SU-DHL-6 (cell line): Measurements from ENCODE around the gene AKR1C8.
"Not testable (repeated sequence)": the region's sequence is repeated elsewhere in the genome, so short reads cannot be mapped to it uniquely, and the experiment has no call there.

Experiments
- H2AFZ ChIP-seq: fragments of 200-600 bp; sonication (generic); 2 replicates; pipeline ENCODE4 v1.6.1; 2014; ENCODE audit warnings: low read depth, mild to moderate bottlenecking, moderate library complexity, mixed read lengths, antibody characterized with exemption, low read length; ENCODE audit not compliant: severe bottlenecking
- H3F3A ChIP-seq: fragments of 200-600 bp; shearing (Covaris generic); 2 replicates; pipeline ENCODE4 v1.6.0; 2016; ENCODE audit warnings: antibody characterized with exemption, mild to moderate bottlenecking; ENCODE audit not compliant: insufficient read depth
- H3K27ac ChIP-seq: fragments of 200-600 bp; sonication (generic); 2 replicates; pipeline ENCODE4 v1.5.1; 2016; ENCODE audit warnings: low read depth, mild to moderate bottlenecking, low read length, moderate library complexity, mixed read lengths
- H3K27me3 ChIP-seq: fragments of 200-600 bp; sonication (generic), shearing (Covaris generic); 2 replicates; pipeline ENCODE4 v1.6.0; 2014; ENCODE audit warnings: mild to moderate bottlenecking, low read length
- H3K36me3 ChIP-seq: fragments of 200-600 bp; sonication (generic); 2 replicates; pipeline ENCODE4 v1.6.1; 2014; ENCODE audit warnings: mild to moderate bottlenecking, low read length, mixed read lengths
- H3K4me2 ChIP-seq: fragments of 300-600, 200-600 bp; shearing (Covaris generic), sonication (generic); 2 replicates; pipeline ENCODE4 v1.6.0; 2014; ENCODE audit warnings: low read length, low read depth, mild to moderate bottlenecking; ENCODE audit not compliant: poor library complexity, severe bottlenecking
- H3K4me3 ChIP-seq: fragments of 200-600 bp; sonication (generic); 2 replicates; pipeline ENCODE4 v1.5.1; 2014; ENCODE audit warnings: antibody characterized with exemption, low read length, mild to moderate bottlenecking, mixed read lengths; ENCODE audit not compliant: insufficient read depth, poor library complexity, severe bottlenecking
- H3K79me2 ChIP-seq: fragments of 200-600 bp; sonication (generic); 2 replicates; pipeline ENCODE4 v1.6.1; 2014; ENCODE audit warnings: mild to moderate bottlenecking, low read length, moderate library complexity; ENCODE audit not compliant: insufficient read depth
- H3K9ac ChIP-seq: fragments of 200-600 bp; sonication (generic); 2 replicates; pipeline ENCODE4 v1.7.0; 2014; ENCODE audit warnings: mild to moderate bottlenecking, low read length
- H3K9me2 ChIP-seq: fragments of 200-600 bp; sonication (generic); replicated peaks from 2 replicates; pipeline ENCODE4 v1.6.1; 2014; ENCODE audit warnings: low read length; ENCODE audit not compliant: insufficient read depth
- H3K9me3 ChIP-seq: fragments of 200-600 bp; sonication (generic); 2 replicates; pipeline ENCODE4 v1.6.1; 2014; ENCODE audit warnings: low read length, mixed read lengths; ENCODE audit not compliant: insufficient read depth
- H4K20me1 ChIP-seq: fragments of 200-600 bp; sonication (generic); 2 replicates; pipeline ENCODE4 v1.6.1; 2014; ENCODE audit warnings: low read depth, mild to moderate bottlenecking, antibody characterized with exemption, low read length, moderate library complexity, mixed read lengths
- CTCF ChIP-seq: fragments of 200-600 bp; sonication (generic); IDR thresholded peaks from one replicate; pipeline ENCODE4 v1.5.1; 2017; ENCODE audit warnings: antibody characterized with exemption, mild to moderate bottlenecking, low read length, moderate library complexity; ENCODE audit not compliant: insufficient read depth, poor library complexity, severe bottlenecking
- EZH2phosphoT487 ChIP-seq: fragments of 200-600 bp; sonication (generic), shearing (Covaris generic); conservative IDR thresholded peaks from 2 replicates; pipeline ENCODE4 v1.6.1; 2018; ENCODE audit warnings: mild to moderate bottlenecking, antibody characterized with exemption, low read length, moderate library complexity, mixed read lengths

Gene AKR1C8

GRCh38 chr10:5187867-5188266, 2.9 kb upstream of the AKR1C8 start:
- H3K4me2 ChIP-seq: no peak overlapping the region
- no peaks in the 10 kb centered on the region for H3K79me2 ChIP-seq
- no peak for TF ChIP-seq EZH2phosphoT487
- no peak for TF ChIP-seq CTCF
- H3K27ac ChIP-seq: no peak overlapping the region
- H3K27me3 ChIP-seq: no peaks in the 10 kb centered on the region
- H3K9ac ChIP-seq: no peak overlapping the region
- no peaks in the 10 kb centered on the region for H3K9me2 ChIP-seq
- no peaks in the 10 kb centered on the region for H4K20me1 ChIP-seq
- H3F3A ChIP-seq: no peaks in the 10 kb centered on the region
- no peaks in the 10 kb centered on the region for H3K9me3 ChIP-seq
- no peak overlapping the region for H2AFZ ChIP-seq
- H3K36me3 ChIP-seq: no peaks in the 10 kb centered on the region
- no peak overlapping the region for H3K4me3 ChIP-seq

- Histone ChIP-seq H2AFZ (no peak overlapping the region), H3K27ac (no peak overlapping the region), H3K4me3 (no peak overlapping the region), H3F3A (no peaks in the 10 kb centered on the region), H3K9ac (no peak overlapping the region), H3K79me2 (no peaks in the 10 kb centered on the region), H3K36me3 (no peaks in the 10 kb centered on the region), H3K9me3 (no peaks in the 10 kb centered on the region), H4K20me1 (no peaks in the 10 kb centered on the region), H3K4me2 (no peak overlapping the region), H3K27me3 (no peaks in the 10 kb centered on the region), H3K9me2 (no peaks in the 10 kb centered on the region)
- TF ChIP-seq CTCF: no peak
- no peak for TF ChIP-seq EZH2phosphoT487
Observed at GRCh38 chr10:5183923-5184322, 1.0 kb downstream of the AKR1C8 start.

- not testable (repeated sequence) for H3K4me2 ChIP-seq, H3K27ac ChIP-seq, H3K36me3 ChIP-seq, H3K79me2 ChIP-seq, H3K9me3 ChIP-seq, H2AFZ ChIP-seq, H3K9me2 ChIP-seq, H3K4me3 ChIP-seq, H4K20me1 ChIP-seq, H3F3A ChIP-seq, H3K9ac ChIP-seq, H3K27me3 ChIP-seq
Observed at GRCh38 chr10:5180503-5180902, 4.4 kb downstream of the AKR1C8 start.

GRCh38 chr10:5175581-5175980, 9.4 kb downstream of the AKR1C8 start:
- not testable (repeated sequence) for H3K79me2 ChIP-seq, H3K4me2 ChIP-seq, H2AFZ ChIP-seq, H3F3A ChIP-seq, H3K4me3 ChIP-seq, H4K20me1 ChIP-seq, H3K27ac ChIP-seq, H3K9me2 ChIP-seq, H3K9me3 ChIP-seq, H3K36me3 ChIP-seq, H3K9ac ChIP-seq, H3K27me3 ChIP-seq
